Stomach (tissue), 9 donors: Measurements from ENCODE around the gene VASP. TPM values are rescaled to one million over a fixed set of nuclear protein-coding genes. Genes with fewer than 3 reads are reported as not detected.
A peak's percentile ranks its signal among the peaks of the same experiment; 100 is the strongest.

Experiments used
- DNase-seq, 2 donors: peaks; one replicate each; pipeline versions ENCODE4 v3.0.0 to v3.0.0-alpha.2; 2013 to 2019
- H3K27ac ChIP-seq, 5 donors: fragments of 200-600 bp in 4 of 5; sonication (generic) in 4 of 5; one replicate each; pipeline ENCODE4 v1.5.1; 2013 to 2019; ENCODE audit warnings: mild to moderate bottlenecking in 1 of 5, moderate library complexity in 1 of 5
- H3K27me3 ChIP-seq, 3 donors: fragments of 200-600 bp; sonication (generic); one replicate each; pipeline ENCODE4 v1.5.1; 2017 to 2019; ENCODE audit warnings: mixed run types in 1 of 3
- H3K36me3 ChIP-seq, 4 donors: fragments of 200-600 bp; sonication (generic); 1 replicate in 3 of 4; 2 replicates in 1 of 4; pipeline ENCODE4 v1.5.1; 2016 to 2019
- H3K4me1 ChIP-seq, 4 donors: fragments of 200-600 bp; sonication (generic); one replicate each; pipeline ENCODE4 v1.5.1; 2016 to 2019
- H3K4me3 ChIP-seq, 4 donors: fragments of 200-600 bp; sonication (generic) in 3 of 4; one replicate each; pipeline ENCODE4 v1.5.1; 2016 to 2019; ENCODE audit warnings: mild to moderate bottlenecking in 1 of 4
- H3K9me3 ChIP-seq, 4 donors: fragments of 200-600 bp; sonication (generic); one replicate each; pipeline ENCODE4 v1.5.1; 2016 to 2019
- EP300 ChIP-seq: sonication (generic); formaldehyde crosslinking; IDR thresholded peaks from one replicate; pipeline ENCODE4 v1.6.1; 2017; ENCODE audit warnings: antibody characterized with exemption
- POLR2A ChIP-seq, 4 donors: fragments of 450-650 bp; IDR thresholded peaks; one replicate each; pipeline ENCODE4 v1.6.1; 2016; ENCODE audit warnings: antibody characterized with exemption in 4 of 4, control low read depth in 2 of 4, mild to moderate bottlenecking in 1 of 4, moderate library complexity in 1 of 4
- POLR2AphosphoS5 ChIP-seq, 3 donors: sonication (generic); formaldehyde crosslinking; IDR thresholded peaks; one replicate each; pipeline ENCODE4 v1.6.1; 2016; ENCODE audit warnings: antibody characterized with exemption in 3 of 3
- WGBS, 5 donors: extraction: QIAGEN DNeasy Blood & Tissue Kit in 3 of 5; methylation state at CpG; one replicate each; pipeline versions ENCODE4 v1.1.5 to v1.1.7; 2013 to 2018; 5-methylcytosine and 5-hydroxymethylcytosine counted together
- intact Hi-C: fragments of 100-400 bp; cut with DNase I; formaldehyde crosslinking; loops from one replicate; pipeline ENCODE4 v1.15.1; 2023; ENCODE audit warnings: low total_unique reads
- polyA plus RNA-seq, 3 donors: library from polyadenylated mRNA; stranded (reverse); fragments of 200-250 nt; gene quantifications; one replicate each; pipeline ENCODE4 v1.2.3, GENCODE V29; 2013
- total RNA-seq, 5 donors: library from RNA; depleted of rRNA; stranded (reverse); fragments of >200 nt; gene quantifications; one replicate each; pipeline versions ENCODE4 v1.1.0 to v1.2.3, GENCODE V29; 2014 to 2016
- TF ChIP-seq, protein P1 (sequence below), 7 experiments: fragments of 450-650 bp in 4 of 7; fragments of 200-600 bp in 3 of 7; sonication (generic) in 3 of 7; IDR thresholded peaks; one replicate each; pipeline ENCODE4 v1.5.1; 2016 to 2019; ENCODE audit warnings: antibody characterized with exemption in 7 of 7, control low read depth in 2 of 7, mild to moderate bottlenecking in 1 of 7
- donor health status: healthy with polysubstance abuse.
- donor health status: Bipolar disorder and iron deficiency.
- donor health status: healthy.

VASP gene
- total and polyA plus RNA-seq, 8 donors = 48.4 to 280 (median 97.5) TPM

DNA sequence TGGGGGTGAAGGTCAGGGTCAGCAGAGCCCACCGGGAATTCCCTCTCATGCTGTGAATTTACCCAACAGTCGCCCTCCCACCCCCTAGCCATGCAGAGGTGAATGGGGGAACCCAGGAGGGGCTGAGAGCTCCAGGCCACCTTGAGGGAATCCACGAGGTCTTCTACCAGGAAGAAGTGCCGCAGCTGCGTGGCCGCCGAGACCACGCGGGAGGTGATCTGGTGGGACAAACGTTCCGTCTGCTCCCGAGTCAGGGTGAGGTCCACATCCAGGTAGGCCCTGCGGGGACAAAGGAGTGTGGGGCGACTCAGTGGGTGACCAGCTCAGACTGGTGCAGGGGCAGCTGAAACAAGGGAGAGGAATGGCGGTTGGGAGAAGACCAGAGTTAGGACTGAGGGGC lies 18.6 kb upstream of the VASP start:
- 89 to 92% (median 90%) methylated on average over 15 of the region's 15 CpGs for WGBS, 5 donors
- DNase-seq = no peak
- Histone ChIP-seq H3K4me3 (no peak overlapping the region), H3K9me3 (no peaks in the 10 kb centered on the region), H3K36me3 (peaks cover 0 to 9% (median 3%) of the 10 kb centered on the region in 4 donors), H3K27ac (no peak overlapping the region), H3K4me1 (peaks cover 15 to 29% (median 27%) of the 10 kb centered on the region in 4 donors), H3K27me3 (peaks cover 0 to 3% (median 0%) of the 10 kb centered on the region in 3 donors)
- TF ChIP-seq EP300 (no peak), POLR2AphosphoS5 (IDR thresholded peaks at IDR 0.05) (no peak), POLR2A (IDR thresholded peaks at IDR 0.05) (no peak)
- TF ChIP-seq, protein P1, sequence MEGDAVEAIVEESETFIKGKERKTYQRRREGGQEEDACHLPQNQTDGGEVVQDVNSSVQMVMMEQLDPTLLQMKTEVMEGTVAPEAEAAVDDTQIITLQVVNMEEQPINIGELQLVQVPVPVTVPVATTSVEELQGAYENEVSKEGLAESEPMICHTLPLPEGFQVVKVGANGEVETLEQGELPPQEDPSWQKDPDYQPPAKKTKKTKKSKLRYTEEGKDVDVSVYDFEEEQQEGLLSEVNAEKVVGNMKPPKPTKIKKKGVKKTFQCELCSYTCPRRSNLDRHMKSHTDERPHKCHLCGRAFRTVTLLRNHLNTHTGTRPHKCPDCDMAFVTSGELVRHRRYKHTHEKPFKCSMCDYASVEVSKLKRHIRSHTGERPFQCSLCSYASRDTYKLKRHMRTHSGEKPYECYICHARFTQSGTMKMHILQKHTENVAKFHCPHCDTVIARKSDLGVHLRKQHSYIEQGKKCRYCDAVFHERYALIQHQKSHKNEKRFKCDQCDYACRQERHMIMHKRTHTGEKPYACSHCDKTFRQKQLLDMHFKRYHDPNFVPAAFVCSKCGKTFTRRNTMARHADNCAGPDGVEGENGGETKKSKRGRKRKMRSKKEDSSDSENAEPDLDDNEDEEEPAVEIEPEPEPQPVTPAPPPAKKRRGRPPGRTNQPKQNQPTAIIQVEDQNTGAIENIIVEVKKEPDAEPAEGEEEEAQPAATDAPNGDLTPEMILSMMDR (IDR thresholded peaks at IDR 0.05) = no peak
- intact Hi-C loops = no loop called here

DNA sequence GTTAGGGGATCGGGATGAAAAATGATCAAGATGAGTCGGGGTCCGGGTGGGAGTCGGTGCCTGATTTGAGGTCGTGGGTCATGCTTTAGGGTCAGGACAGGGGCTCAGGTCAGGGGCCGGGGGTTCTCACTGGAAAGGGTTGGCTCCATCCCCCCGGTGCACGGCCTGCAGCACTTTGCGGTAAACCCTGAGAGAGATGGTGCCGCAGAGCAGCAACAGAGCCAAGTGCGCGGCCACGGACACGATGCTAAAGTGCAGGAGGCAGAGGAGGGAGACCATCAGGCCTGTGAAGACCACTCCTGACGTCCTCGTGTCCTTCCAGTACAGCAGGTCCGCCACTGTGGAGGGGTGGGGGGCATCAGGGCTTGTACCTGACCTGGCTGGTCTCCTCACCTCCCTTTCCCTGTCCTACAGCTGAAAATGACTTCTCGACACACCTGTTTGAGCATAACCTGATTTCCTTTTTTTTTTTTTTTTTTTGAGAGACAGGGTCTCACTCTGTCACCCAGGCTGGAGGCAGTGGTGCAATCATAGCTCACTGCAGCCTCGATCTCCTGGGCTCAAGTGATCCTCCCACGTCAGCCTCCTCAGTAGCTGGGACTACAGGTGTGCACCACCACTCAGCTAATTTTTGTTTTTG lies 17.9 kb upstream of the VASP start:
- WGBS, 5 donors = 82 to 90% (median 86%) methylated on average over 20 of the region's 20 CpGs
- Histone ChIP-seq H3K4me3 (no peak overlapping the region), H3K27ac (no peak overlapping the region), H3K4me1 (peaks cover 15 to 33% (median 29%) of the 10 kb centered on the region in 4 donors), H3K27me3 (peaks cover 0 to 6% (median 3%) of the 10 kb centered on the region in 3 donors), H3K36me3 (peaks cover 0 to 9% (median 3%) of the 10 kb centered on the region in 4 donors), H3K9me3 (no peaks in the 10 kb centered on the region)
- intact Hi-C loops = no loop called here
- no peak for DNase-seq
- TF ChIP-seq, protein P1 (IDR thresholded peaks at IDR 0.05) = no peak
- TF ChIP-seq POLR2A (IDR thresholded peaks at IDR 0.05) = no peak
- TF ChIP-seq POLR2AphosphoS5 (IDR thresholded peaks at IDR 0.05) = no peak
- no peak for TF ChIP-seq EP300

DNA sequence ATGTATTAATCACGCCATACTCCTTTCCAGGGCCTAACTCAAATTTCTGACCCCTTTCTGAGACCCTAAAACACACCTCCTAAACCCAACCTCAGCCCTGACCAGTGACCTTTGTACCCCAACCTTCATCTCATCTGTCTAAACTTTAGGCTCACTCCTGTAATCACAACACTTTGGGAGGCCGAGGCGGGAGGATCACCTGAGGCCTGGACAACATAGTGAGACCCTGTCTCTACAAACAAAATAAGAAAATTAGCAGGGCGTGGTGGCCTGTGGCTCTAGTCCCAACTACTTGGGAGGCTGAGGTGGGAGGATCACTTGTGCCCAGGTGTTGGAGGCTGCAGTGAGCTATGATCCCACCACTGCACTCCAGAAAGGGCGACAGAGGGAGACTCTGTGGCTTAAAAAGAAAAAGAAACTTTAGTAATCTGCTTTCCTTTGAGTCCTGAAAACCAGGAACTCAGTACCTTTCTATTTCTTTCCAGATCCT lies 15.1 kb upstream of the VASP start:
- Histone ChIP-seq H3K9me3 (no peaks in the 10 kb centered on the region), H3K4me3 (peak overlapping the region; percentile 45 to 54 (median 52)), H3K36me3 (peaks cover 0 to 9% (median 3%) of the 10 kb centered on the region in 4 donors), H3K27ac (peak overlapping the region in 2 of 5 donors; percentile 50 to 78), H3K27me3 (peaks cover 0 to 32% (median 3%) of the 10 kb centered on the region in 3 donors), H3K4me1 (peaks cover 21 to 40% (median 29%) of the 10 kb centered on the region in 4 donors)
- intact Hi-C loops = no loop called here
- TF ChIP-seq POLR2AphosphoS5 (IDR thresholded peaks at IDR 0.05) (no peak), EP300 (no peak), POLR2A (IDR thresholded peaks at IDR 0.05) (no peak)
- TF ChIP-seq, protein P1 (IDR thresholded peaks at IDR 0.05) = no peak
- DNase-seq = no peak
- 77 to 92% (median 91%) methylated on average over 5 of the region's 5 CpGs for WGBS, 5 donors

DNA sequence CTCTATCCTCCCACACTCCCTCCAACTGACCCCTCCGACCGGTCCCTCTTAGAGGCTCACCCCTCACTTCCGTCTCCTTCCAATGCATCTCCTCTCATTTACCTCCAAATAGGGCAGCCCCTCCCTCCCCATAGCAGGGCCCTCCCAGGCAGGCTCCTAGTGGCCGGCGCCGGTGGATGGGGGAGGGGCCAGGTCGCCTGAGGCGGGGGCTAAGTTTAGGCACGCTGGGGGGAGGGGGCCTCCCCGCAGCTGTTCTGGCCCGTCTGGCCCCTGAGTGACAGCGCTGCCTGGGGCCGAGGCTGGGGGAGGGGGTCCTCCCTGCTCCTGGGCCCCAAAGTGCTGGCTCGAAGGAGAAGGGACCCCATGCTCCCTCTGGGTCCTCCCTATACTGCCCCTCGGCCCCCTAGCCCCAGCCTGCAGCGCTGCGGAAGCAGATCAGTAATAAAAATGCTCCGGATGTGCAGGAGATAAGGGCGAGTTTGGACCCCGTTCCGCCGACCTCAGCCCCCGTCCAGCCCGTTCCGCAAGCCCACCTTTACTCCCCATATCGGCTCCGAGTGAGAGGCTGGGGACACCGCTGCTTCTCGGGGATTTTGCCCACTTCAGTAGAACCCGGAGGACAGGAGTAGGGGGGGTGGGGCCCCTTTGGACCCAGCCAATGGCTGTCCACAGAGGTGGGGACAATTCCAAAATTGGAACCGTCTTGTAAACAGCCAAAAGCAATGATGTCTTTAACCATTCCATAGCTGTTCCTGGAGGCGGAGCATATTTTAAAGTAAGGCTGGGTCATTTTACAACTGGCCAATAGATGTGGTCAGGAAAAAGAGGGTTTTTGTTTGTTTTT lies 14.4 kb upstream of the VASP start:
- Histone ChIP-seq H3K36me3 (peaks cover 0 to 9% (median 3%) of the 10 kb centered on the region in 4 donors), H3K9me3 (no peaks in the 10 kb centered on the region), H3K4me1 (peaks cover 24 to 47% (median 36%) of the 10 kb centered on the region in 4 donors), H3K4me3 (peak overlapping the region; percentile 45 to 54 (median 52)), H3K27ac (peak overlapping the region; percentile 10 to 78 (median 50)), H3K27me3 (peaks cover 0 to 38% (median 3%) of the 10 kb centered on the region in 3 donors)
- no peak for TF ChIP-seq POLR2A (IDR thresholded peaks at IDR 0.05)
- TF ChIP-seq EP300 = no peak
- TF ChIP-seq, protein P1 (IDR thresholded peaks at IDR 0.05) = no peak
- TF ChIP-seq POLR2AphosphoS5 (IDR thresholded peaks at IDR 0.05) = no peak
- DNase-seq = peak in 1 of 2 donors; percentile 85
- WGBS, 5 donors = 5 to 9% (median 5%) methylated on average over 16 to 32 of the region's 32 CpGs
- intact Hi-C loops = no loop called here
